ENCODE measurements around the gene ATOSA.

Gene ATOSA

GRCh38 chr15:52682781-52683180, 3.6 kb upstream of the ATOSA start:
- no peak for DNase-seq (ENCODE audit: low spot score)

- DNase-seq (ENCODE audit: low spot score): no peak
These were observed 3.0 kb upstream of the ATOSA start for GRCh38 chr15:52682200-52682599.

- no peak for DNase-seq (ENCODE audit: low spot score)
These were observed 2.3 kb upstream of the ATOSA start for GRCh38 chr15:52681441-52681840.

GRCh38 chr15:52680761-52681160, 1.6 kb upstream of the ATOSA start:
- no peak for DNase-seq (ENCODE audit: low spot score)

- no peak for DNase-seq (ENCODE audit: low spot score)
These were observed 828 bp upstream of the ATOSA start for GRCh38 chr15:52680041-52680391.

- DNase-seq (ENCODE audit: low spot score): no peak
These were observed 538 bp downstream of the ATOSA start for GRCh38 chr15:52678468-52679231.

- peak; percentile 24 for DNase-seq (ENCODE audit: low spot score)
These were observed 1.4 kb downstream of the ATOSA start for GRCh38 chr15:52677593-52678467.

GRCh38 chr15:52674831-52675230, 4.4 kb downstream of the ATOSA start:
- no peak for DNase-seq (ENCODE audit: low spot score)

GRCh38 chr15:52673734-52674133, 5.5 kb downstream of the ATOSA start:
- no peak for DNase-seq (ENCODE audit: low spot score)

- DNase-seq (ENCODE audit: low spot score): no peak
These were observed 5.9 kb downstream of the ATOSA start for GRCh38 chr15:52673312-52673711.

- DNase-seq (ENCODE audit: low spot score): no peak
These were observed 6.5 kb downstream of the ATOSA start for GRCh38 chr15:52672661-52673060.

- DNase-seq (ENCODE audit: low spot score): no peak
These were observed 9.1 kb downstream of the ATOSA start for GRCh38 chr15:52670087-52670486.

GRCh38 chr15:52668133-52668532, 11.1 kb downstream of the ATOSA start:
- DNase-seq (ENCODE audit: low spot score): no peak

- DNase-seq (ENCODE audit: low spot score): no peak
These were observed 11.6 kb downstream of the ATOSA start for GRCh38 chr15:52667597-52667996.

GRCh38 chr15:52663536-52664294, 15.5 kb downstream of the ATOSA start:
- no peak for DNase-seq (ENCODE audit: low spot score)

- DNase-seq (ENCODE audit: low spot score): no peak
These were observed 17.3 kb downstream of the ATOSA start for GRCh38 chr15:52661909-52662308.

GRCh38 chr15:52660192-52660591, 19.0 kb downstream of the ATOSA start:
- DNase-seq (ENCODE audit: low spot score): no peak

GRCh38 chr15:52658955-52659354, 20.2 kb downstream of the ATOSA start:
- DNase-seq (ENCODE audit: low spot score): no peak

GRCh38 chr15:52657338-52657737, 21.9 kb downstream of the ATOSA start:
- DNase-seq (ENCODE audit: low spot score): no peak

GRCh38 chr15:52656412-52656811, 22.8 kb downstream of the ATOSA start:
- DNase-seq (ENCODE audit: low spot score): no peak

GRCh38 chr15:52653431-52653964, 25.7 kb downstream of the ATOSA start:
- DNase-seq (ENCODE audit: low spot score): no peak

GRCh38 chr15:52652984-52653383, 26.2 kb downstream of the ATOSA start:
- DNase-seq (ENCODE audit: low spot score): no peak
